HG03558 (cell line): Measurements from ENCODE around the gene RIOX2.

ENCODE experiments used
- ATAC-seq: cut with Tn5 transposase; IDR thresholded peaks from one replicate; pipeline ENCODE4 v1.9.1; 2021; ENCODE audit warnings: moderate number of reproducible peaks; ENCODE audit not compliant: unreplicated experiment; ENCODE audit errors: extremely low read depth

Gene RIOX2

GRCh38 chr3:97957617-97958311, 14.5 kb downstream of the RIOX2 start:
- ATAC-seq = no peak

- no peak for ATAC-seq
Observed at GRCh38 chr3:97956051-97956450, 16.2 kb downstream of the RIOX2 start.

- ATAC-seq = no peak
Observed at GRCh38 chr3:97954228-97954827, 17.9 kb downstream of the RIOX2 start.

- no peak for ATAC-seq
Observed at GRCh38 chr3:97952872-97953271, 19.4 kb downstream of the RIOX2 start.

GRCh38 chr3:97952280-97952679, 20.0 kb downstream of the RIOX2 start:
- no peak for ATAC-seq

DNA sequence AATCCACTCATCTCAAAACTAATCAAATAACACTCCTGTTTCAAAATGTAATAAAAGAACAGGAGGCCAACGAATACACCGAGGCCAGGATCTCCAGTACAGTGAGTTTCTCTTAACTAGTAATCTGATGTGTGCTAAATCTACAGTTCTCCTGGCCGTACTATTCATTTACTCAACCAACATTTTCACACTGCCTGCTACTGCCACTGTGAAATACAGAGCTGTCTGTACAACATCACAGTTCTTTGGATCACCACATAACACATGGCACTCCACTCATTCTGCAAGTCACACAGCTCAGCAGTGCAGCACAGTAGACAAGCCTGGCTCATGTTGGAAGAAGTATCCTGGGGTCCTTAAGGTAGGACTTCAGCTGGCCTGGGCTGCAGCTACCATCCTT, 21.9 kb downstream of the RIOX2 start:
- no peak for ATAC-seq

DNA sequence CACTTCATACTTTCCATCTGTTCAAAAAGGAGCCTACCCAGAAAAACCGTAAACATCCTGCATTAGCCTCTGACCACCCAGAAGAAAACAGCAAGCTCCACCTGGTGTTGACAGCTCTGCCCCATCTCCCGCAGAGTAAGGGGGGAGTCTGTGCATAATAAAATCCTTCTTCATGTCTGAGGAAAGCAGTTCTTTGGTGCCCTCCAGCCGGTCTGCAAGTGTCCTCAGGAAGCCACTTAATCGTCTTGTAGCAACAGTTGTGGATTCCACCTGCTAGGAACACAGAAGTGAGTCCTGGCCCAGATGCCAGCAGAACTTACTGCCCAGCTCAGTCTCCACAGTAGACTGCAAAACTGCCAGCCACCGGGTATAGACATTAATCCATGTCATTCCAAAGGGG, 22.5 kb downstream of the RIOX2 start:
- no peak for ATAC-seq

DNA sequence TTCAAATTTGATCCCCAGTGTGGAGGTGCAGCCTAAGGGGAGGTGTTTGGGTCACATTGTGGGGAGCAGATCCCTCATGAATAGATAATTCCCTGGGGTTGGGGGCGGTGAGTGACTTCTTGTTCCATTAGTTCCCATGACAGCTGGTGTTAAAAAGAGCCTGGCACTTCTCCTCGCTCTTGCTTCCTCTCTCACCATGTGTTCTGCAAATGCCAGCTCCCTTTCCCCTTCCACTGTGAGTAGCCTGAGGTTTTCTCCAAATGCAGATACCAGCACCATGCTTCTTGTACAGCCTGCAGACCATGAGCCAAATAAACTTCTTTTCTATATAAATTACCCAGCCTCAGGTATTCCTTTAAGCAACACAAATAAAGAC, 23.1 kb downstream of the RIOX2 start:
- no peak for ATAC-seq

GRCh38 chr3:97948351-97949109, 23.7 kb downstream of the RIOX2 start:
- no peak for ATAC-seq

DNA sequence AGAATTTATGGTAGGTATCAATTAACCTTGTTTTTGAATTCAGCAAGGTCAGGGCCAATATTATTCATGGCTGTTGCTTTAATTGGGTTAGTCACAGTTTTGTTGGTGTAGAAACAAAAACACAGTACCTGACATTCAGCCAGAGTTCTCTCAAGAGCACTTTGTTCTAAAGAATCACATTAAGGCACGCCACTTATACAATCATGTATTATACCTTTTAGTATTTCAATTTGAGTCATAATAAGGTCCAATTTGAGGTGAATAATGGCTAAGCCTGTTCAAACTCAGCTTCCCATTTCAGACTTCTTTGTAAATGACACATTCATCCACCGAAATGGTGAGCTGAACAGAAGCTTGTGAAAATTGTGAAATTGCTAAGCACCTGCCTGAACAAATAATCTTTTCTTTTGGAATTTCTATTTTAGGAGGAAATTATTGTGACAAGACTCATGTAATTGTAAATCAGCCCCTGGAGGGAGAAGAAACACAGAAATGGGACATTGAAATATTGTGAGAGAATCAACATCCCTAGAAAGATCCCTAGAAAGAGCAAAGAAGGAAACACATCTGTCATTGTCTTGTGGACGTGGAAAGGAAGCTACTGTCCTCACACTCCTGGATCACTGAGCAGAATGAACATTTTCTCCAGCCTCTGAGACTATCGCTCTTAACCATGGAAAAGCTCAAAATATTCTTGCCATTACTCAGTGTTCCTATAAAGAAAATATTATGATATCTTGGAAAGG, 29.3 kb downstream of the RIOX2 start:
- no peak for ATAC-seq

DNA sequence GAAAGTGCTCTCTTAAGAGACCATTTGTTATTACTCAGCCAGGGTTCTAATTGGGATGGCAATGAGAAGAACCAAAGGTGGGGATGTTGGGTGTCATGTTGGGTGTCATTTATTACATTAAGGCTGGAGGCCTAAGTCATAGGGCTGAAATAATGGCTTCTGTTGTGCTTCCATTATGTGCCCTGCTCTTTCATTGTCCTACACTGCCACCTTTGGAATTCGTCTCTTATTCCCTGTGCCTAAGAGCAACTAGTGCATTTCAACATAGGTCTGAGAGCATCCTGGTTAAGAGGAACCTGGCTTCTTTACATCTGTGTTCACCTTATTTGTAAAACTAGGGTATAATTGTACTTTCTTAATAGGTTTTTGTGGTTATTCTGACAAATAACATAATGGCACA, 32.2 kb downstream of the RIOX2 start:
- no peak for ATAC-seq

DNA sequence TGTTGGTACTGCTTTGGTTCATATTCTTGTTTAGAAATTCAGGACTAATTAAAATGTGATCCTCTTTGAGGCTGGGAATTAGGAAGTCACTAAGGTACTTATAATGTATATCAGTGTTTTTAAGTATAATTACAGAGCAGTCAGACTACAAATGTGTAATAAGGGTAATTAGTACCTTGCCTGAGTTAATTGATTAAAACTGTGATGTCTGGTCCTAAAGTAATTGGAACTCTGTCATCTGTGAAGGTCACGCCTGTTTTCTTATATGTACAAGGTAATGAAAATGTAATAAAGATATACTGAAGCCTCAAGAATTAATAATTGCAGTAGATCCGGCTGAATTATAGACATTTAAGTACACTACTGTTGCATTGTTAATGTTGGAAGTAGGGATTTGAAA, 32.8 kb downstream of the RIOX2 start:
- ATAC-seq = no peak

GRCh38 chr3:97938444-97938843, 33.8 kb downstream of the RIOX2 start:
- no peak for ATAC-seq

DNA sequence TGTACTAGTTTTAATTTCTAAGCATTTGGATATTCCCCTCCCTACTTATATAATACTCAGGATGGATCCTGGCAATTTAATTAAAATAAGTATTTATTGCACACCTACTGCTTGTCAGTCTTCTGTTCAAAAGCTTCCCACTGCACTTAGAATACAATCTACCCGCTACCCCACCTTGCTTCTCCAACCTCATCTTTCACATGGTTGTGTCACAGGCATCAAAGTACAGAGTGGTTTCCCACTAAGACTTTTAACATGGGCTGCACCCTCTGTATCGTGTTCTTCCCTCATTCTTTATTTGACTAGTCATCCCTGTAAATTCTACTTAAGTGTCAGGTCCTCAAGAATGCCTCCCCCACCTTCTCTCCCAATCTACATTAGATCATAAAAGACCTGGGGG, 35.0 kb downstream of the RIOX2 start:
- no peak for ATAC-seq

DNA sequence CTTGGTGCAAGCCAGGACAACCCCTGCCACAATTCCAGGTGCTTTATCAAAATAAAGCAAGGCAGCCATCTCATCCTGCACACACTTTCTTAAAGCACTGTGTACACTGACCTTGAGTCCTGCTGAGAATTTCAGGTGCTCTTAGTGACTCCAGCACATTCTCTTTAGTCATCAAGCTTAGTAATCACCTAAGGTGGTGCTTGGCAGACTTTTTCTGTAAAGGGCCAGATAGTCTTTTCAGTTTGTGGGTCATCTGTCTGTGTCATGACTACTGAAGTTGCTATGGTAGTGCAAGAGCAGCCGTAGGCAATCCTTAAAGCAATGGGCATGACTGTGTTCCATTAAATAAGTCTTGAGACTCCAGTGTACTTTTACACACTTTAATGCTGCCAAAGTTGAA, 36.4 kb downstream of the RIOX2 start:
- no peak for ATAC-seq

- no peak for ATAC-seq
Observed at GRCh38 chr3:97934980-97935695, 37.1 kb downstream of the RIOX2 start.

GRCh38 chr3:97932387-97932801, 39.8 kb downstream of the RIOX2 start:
- no peak for ATAC-seq

DNA sequence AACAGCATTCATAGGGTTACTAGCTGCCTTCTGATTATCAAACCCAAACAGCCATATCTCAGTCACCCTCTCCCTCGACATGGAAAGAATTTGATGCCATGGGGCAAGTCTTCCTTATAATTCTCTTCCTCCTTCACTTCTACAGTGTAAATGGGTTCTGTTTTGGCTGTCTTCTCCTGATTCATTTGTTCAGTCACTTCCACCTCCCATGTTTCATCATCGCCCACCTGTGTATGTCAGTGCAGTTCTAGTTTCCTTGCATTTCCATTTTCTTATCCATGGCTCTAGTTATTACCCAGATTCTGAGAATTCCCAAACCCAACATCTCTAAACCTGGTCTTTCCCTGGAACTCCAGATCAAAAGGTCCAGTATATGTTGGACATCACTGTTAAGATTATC, 41.0 kb downstream of the RIOX2 start:
- no peak for ATAC-seq

DNA sequence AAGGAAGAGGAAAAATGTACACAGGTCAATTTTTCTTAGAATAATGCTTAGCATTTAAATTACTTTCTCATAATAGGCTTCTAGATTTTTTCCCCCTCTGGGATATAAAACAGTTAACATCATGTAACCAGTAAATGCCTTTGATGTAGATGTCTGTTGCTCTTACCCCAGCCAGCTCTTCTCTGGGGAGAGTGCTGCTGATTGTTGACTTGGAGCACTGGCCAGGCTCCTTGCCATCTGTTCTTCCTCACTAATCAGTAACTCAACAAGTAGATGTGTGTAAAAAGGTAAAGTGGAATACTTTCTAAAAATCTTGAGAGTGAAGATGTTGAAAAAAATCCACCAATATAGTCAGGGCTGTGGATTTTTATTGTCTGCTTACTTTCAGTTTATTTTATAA, 42.2 kb downstream of the RIOX2 start:
- no peak for ATAC-seq

DNA sequence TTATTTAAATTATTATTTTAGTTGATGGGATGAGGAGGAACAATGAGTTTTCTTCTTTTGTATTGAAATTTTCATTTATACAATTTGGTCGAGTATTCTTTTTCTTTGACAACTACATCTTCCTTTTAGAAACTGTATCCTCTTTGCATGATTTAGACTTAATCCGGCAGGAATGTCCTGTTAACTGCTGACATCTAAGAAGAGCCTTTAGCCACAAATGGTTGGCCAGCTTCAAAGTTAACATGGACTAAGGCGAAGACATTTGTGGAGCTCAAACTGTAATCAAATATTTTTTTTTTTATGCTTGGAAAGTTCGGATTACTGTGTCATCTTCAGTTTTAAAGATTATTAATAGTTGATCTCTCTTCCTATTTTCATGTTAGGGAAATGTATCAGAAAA, 43.2 kb downstream of the RIOX2 start:
- ATAC-seq = no peak
